HepG2 (cell line): Measurements from ENCODE around the gene KDM2B. TPM values are rescaled to one million over a fixed set of nuclear protein-coding genes. Genes with fewer than 3 reads are reported as not detected.

Source experiments
- DRAP1 ChIP-seq: IDR thresholded peaks from 2 replicates; pipeline ENCODE4 v1.6.1; 2016; ENCODE audit warnings: missing genetic modification reagents, missing compliant biosample characterization
- ETV5 ChIP-seq: IDR thresholded peaks from 2 replicates; pipeline ENCODE4 v1.6.1; 2018; ENCODE audit warnings: missing biosample characterization, missing genetic modification reagents, inconsistent platforms, borderline replicate concordance
- GATAD1 ChIP-seq: IDR thresholded peaks from 2 replicates; pipeline ENCODE4 v1.6.1; 2016; ENCODE audit warnings: missing genetic modification reagents, missing compliant biosample characterization
- GLI4 ChIP-seq: sonication (generic); formaldehyde crosslinking; IDR thresholded peaks from 2 replicates; pipeline ENCODE4 v1.5.1; 2020; ENCODE audit warnings: missing genetic modification reagents, mild to moderate bottlenecking, moderate library complexity, borderline replicate concordance
- KLF9 ChIP-seq: IDR thresholded peaks from 2 replicates; pipeline ENCODE4 v1.6.1; 2016; ENCODE audit warnings: low read depth
- MTA3 ChIP-seq: sonication (generic); formaldehyde crosslinking; IDR thresholded peaks from 2 replicates; pipeline ENCODE4 v1.4.0; 2020; ENCODE audit warnings: missing genetic modification reagents
- NR2F6 ChIP-seq, 2 experiments: IDR thresholded peaks; 2 replicates each; pipeline ENCODE4 v1.6.1; 2016; ENCODE audit warnings: antibody characterized with exemption in 1 of 2, mild to moderate bottlenecking in 1 of 2
- PLRG1 ChIP-seq: fragments of 450-650 bp; conservative IDR thresholded peaks from 2 replicates; pipeline ENCODE4 v1.6.1; 2016
- POLR2AphosphoS2 ChIP-seq: IDR thresholded peaks from 2 replicates; pipeline ENCODE4 v1.6.1; 2011; ENCODE audit warnings: low read depth, low read length, improper control_type of control experiment
- ZBTB20 ChIP-seq: sonication (generic); formaldehyde crosslinking; IDR thresholded peaks from 2 replicates; pipeline ENCODE4 v1.8.1; 2023; ENCODE audit warnings: missing genetic modification reagents, low read depth, mild to moderate bottlenecking, borderline replicate concordance
- ZFP36L2 ChIP-seq: sonication (generic); formaldehyde crosslinking; IDR thresholded peaks from 2 replicates; pipeline ENCODE4 v1.4.0; 2020; ENCODE audit warnings: missing genetic modification reagents
- ZMYM4 ChIP-seq: sonication (generic); formaldehyde crosslinking; IDR thresholded peaks from 2 replicates; pipeline ENCODE4 v1.8.1; 2023; ENCODE audit warnings: mild to moderate bottlenecking, missing genetic modification reagents
- ZNF318 ChIP-seq: sonication (generic); formaldehyde crosslinking; IDR thresholded peaks from 2 replicates; pipeline ENCODE4 v1.4.0; 2020; ENCODE audit warnings: mild to moderate bottlenecking, missing genetic modification reagents
- ZNF557 ChIP-seq: sonication (generic); formaldehyde crosslinking; IDR thresholded peaks from 2 replicates; pipeline ENCODE4 v1.4.0; 2020; ENCODE audit warnings: missing genetic modification reagents
- ZNF678 ChIP-seq: sonication (generic); formaldehyde crosslinking; IDR thresholded peaks from 2 replicates; pipeline ENCODE4 v1.4.0; 2020; ENCODE audit warnings: mild to moderate bottlenecking, missing genetic modification reagents
- ZZZ3 ChIP-seq: sonication (generic); formaldehyde crosslinking; IDR thresholded peaks from 2 replicates; pipeline ENCODE4 v1.4.0; 2020; ENCODE audit warnings: missing genetic modification reagents, mild to moderate bottlenecking, borderline replicate concordance
- polyA plus RNA-seq, 8 experiments: library from polyadenylated mRNA; depleted of rRNA in 3 of 8; stranded (reverse) in 7 of 8; unstranded in 1 of 8; fragments of >200 nt; fragmentation: Illumina TruSeq in 4 of 8; extraction: Trizol in 4 of 8; gene quantifications; 2 replicates each; pipeline versions ENCODE4 v1.2.1 to v1.2.3, GENCODE V29; 2011 to 2016; ENCODE audit warnings: low read depth in 4 of 8, missing spikeins in 1 of 8, mixed read lengths in 1 of 8; ENCODE audit not compliant: insufficient read depth in 1 of 8
- total RNA-seq, 5 experiments: library from RNA; depleted of rRNA; stranded (reverse); fragments of >200 nt; fragmentation: Illumina TruSeq; extraction: Trizol; gene quantifications; 2 replicates each; pipeline ENCODE4 v1.2.3, GENCODE V29; 2016; ENCODE audit warnings: low read depth in 1 of 5

The KDM2B gene
- total and polyA plus RNA-seq, 2 of the 13 experiments (the other 11 are each of a cell fraction or from before 2014, with no cell fraction given), result 17.5 to 26.1 TPM

- TF ChIP-seq ZNF318 (no peak), MTA3 (no peak), GLI4 (peak; percentile 88; the same call in 1 of the 2 replicates), ZNF557 (0 out of 2 replicates have a peak, but pooled peaks have one; percentile 23), POLR2AphosphoS2 (no peak), ZFP36L2 (CRISPR knock-in tag) (no peak), ZNF678 (CRISPR knock-in tag) (no peak), NR2F6 (IDR thresholded peaks at IDR 0.05) (no peak), NR2F6 (CRISPR knock-in tag; IDR thresholded peaks at IDR 0.05) (no peak), ETV5 (CRISPR knock-in tag) (no peak), ZZZ3 (no peak), DRAP1 (CRISPR knock-in tag) (no peak), ZMYM4 (CRISPR knock-in tag) (no peak), GATAD1 (CRISPR knock-in tag) (no peak; the same call in 1 of the 2 replicates), ZBTB20 (CRISPR knock-in tag) (no peak), KLF9 (CRISPR knock-in tag) (no peak), PLRG1 (no peak)
These were observed 180.3 kb downstream of the KDM2B start (continued) for GRCh38 chr12:121400332-121401139.
